ENCODE results near the gene LZTR1. TPM values are rescaled to one million over a fixed set of nuclear protein-coding genes. Genes with fewer than 3 reads are reported as not detected.
A peak's percentile ranks its signal among the peaks of the same experiment; 100 is the strongest.

LZTR1 gene
- total RNA-seq, 2 experiments from 2014 or later: 48.4 to 51.3 TPM

- Mint-ChIP-seq H3K36me3 (ENCODE audit: low read depth) (peaks cover 81% of the 10 kb centered on the region), H3K27ac (no peak overlapping the region), H3K4me1 (ENCODE audit: low read depth) (peaks cover 44% of the 10 kb centered on the region), H3K4me3 (no peak overlapping the region), H3K27me3 (no peaks in the 10 kb centered on the region), H3K9me3 (no peaks in the 10 kb centered on the region)
- Histone ChIP-seq H3K27ac (ENCODE audit: low read depth in 1 of 2, low read length in 2 of 2) (no peak overlapping the region), H3K27me3 (ENCODE audit: control insufficient read depth in 1 of 2, insufficient read depth in 2 of 2, low read length in 2 of 2) (no peaks in the 10 kb centered on the region), H3K36me3 (ENCODE audit: insufficient read depth, low read length) (peaks cover 53% of the 10 kb centered on the region), H3K4me1 (ENCODE audit: insufficient read depth, low read length) (peaks cover 37% of the 10 kb centered on the region), H3K4me3 (ENCODE audit: low read length) (no peak overlapping the region), H3K9me3 (ENCODE audit: control insufficient read depth in 1 of 2, insufficient read depth in 1 of 2, low read length in 2 of 2) (no peaks in the 10 kb centered on the region)
- ChIA-PET CTCF (no interaction called here), POLR2A (no interaction called here)
- intact Hi-C loops (cut with DNase I, micrococcal nuclease): no loop called here
- DNase-seq: no peak
- no peak for TF ChIP-seq CTCF (IDR thresholded peaks at IDR 0.05)
- no peak for ATAC-seq (ENCODE audit: poor library complexity)
Measured at GRCh38 chr22:20948989-20949388, 33.1 kb upstream of the LZTR1 start.

DNA sequence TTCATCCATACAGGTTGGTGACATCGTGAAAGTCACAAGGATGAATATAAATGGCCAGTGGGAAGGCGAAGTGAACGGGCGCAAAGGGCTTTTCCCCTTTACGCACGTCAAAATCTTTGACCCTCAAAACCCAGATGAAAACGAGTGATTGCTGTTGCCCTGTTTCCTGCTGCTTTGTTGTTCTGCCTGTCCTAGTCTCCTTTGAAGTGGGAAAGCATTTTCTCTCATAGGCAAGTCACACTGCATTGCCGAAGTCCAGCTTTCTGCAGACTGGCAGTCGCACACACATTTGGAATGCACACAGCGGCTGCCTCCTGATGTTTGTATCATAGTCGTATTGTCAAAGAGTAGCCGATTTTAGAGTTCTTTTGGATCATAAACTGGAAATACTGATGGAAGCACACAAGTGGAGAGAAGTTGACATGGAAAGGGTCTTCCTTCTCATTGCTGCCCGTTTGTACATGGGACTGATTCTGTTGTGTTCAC, 32.4 kb upstream of the LZTR1 start:
- peaks cover 42% of the 10 kb centered on the region for H3K4me1 Mint-ChIP-seq (ENCODE audit: low read depth)
- H3K36me3 Mint-ChIP-seq (ENCODE audit: low read depth): peaks cover 84% of the 10 kb centered on the region
- H3K9me3 ChIP-seq (ENCODE audit: control insufficient read depth in 1 of 2, insufficient read depth in 1 of 2, low read length in 2 of 2): no peaks in the 10 kb centered on the region
- no peak overlapping the region for H3K4me3 Mint-ChIP-seq
- H3K27ac Mint-ChIP-seq: peak overlapping the region; percentile 49
- no peak for ATAC-seq (ENCODE audit: poor library complexity)
- no peak for DNase-seq
- intact Hi-C loops (cut with DNase I, micrococcal nuclease): no loop called here
- H3K36me3 ChIP-seq (ENCODE audit: insufficient read depth, low read length): peaks cover 56% of the 10 kb centered on the region
- no peak overlapping the region for H3K4me3 ChIP-seq (ENCODE audit: low read length)
- no peaks in the 10 kb centered on the region for H3K27me3 Mint-ChIP-seq
- TF ChIP-seq CTCF (IDR thresholded peaks at IDR 0.05): no peak
- H3K4me1 ChIP-seq (ENCODE audit: insufficient read depth, low read length): peaks cover 34% of the 10 kb centered on the region
- H3K9me3 Mint-ChIP-seq: no peaks in the 10 kb centered on the region
- ChIA-PET CTCF (no interaction called here), POLR2A (interaction anchor here (0.6 kb wide), 1 partner anchor 486 kb away, joined by 3 read pairs; no protein-coding TSS in a partner anchor)
- H3K27ac ChIP-seq (ENCODE audit: low read depth in 1 of 2, low read length in 2 of 2): no peak overlapping the region
- no peaks in the 10 kb centered on the region for H3K27me3 ChIP-seq (ENCODE audit: control insufficient read depth in 1 of 2, insufficient read depth in 2 of 2, low read length in 2 of 2)

DNA sequence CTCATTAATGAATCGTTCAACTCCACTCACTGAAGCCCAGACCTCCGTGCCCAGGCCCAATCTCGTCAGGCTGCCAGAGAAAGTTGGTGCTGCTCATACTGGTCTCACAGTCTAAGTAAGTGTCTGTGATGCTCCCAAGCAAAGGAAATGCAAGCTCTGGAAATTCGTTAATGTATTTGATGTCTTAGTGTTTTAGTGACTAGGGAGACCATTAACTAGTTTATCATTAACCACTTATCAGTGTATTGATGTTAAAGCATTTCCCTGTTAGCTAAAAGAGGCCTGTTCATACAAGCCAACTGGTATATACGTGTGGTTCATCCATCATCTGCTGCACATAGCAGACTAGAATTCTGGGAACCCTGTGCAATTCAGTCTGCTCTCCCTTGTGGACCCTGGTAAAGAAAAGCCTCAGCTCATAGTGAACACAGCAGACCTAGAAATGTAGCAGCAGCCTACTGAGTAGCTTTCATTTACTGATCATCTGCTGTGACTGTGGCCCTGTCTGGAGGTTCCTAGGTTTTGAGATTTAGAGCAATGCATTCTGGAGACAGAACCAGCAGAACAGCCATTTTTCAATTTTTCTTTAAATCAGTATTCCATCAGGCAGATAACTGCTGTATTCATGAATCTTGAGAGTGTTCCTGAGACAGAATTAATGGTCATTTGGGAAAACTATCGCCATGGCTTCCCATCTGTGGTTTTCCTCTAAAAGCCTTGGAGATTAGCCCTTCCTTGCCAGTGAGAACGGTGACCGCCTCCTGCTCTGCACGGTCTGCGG, 30.8 kb upstream of the LZTR1 start:
- peaks cover 68% of the 10 kb centered on the region for H3K36me3 Mint-ChIP-seq (ENCODE audit: low read depth)
- intact Hi-C loops (cut with DNase I, micrococcal nuclease): no loop called here
- POLR2A ChIA-PET: no interaction called here

More for the DNA sequence above, 30.8 kb upstream of the LZTR1 start:
- H3K27me3 ChIP-seq (ENCODE audit: control insufficient read depth in 1 of 2, insufficient read depth in 2 of 2, low read length in 2 of 2): peaks cover 0 to 2% of the 10 kb centered on the region in 2 experiments
- no peaks in the 10 kb centered on the region for H3K9me3 ChIP-seq (ENCODE audit: control insufficient read depth in 1 of 2, insufficient read depth in 1 of 2, low read length in 2 of 2)
- no peak overlapping the region for H3K27ac Mint-ChIP-seq
- H3K27me3 Mint-ChIP-seq: peaks cover 3% of the 10 kb centered on the region
- no peak overlapping the region for H3K27ac ChIP-seq (ENCODE audit: low read depth in 1 of 2, low read length in 2 of 2)
- H3K36me3 ChIP-seq (ENCODE audit: insufficient read depth, low read length): peaks cover 47% of the 10 kb centered on the region
- H3K9me3 Mint-ChIP-seq: no peaks in the 10 kb centered on the region
- no peak overlapping the region for H3K4me3 Mint-ChIP-seq
- DNase-seq: no peak
- TF ChIP-seq CTCF (IDR thresholded peaks at IDR 0.05): no peak
- peaks cover 31% of the 10 kb centered on the region for H3K4me1 Mint-ChIP-seq (ENCODE audit: low read depth)
- H3K4me3 ChIP-seq (ENCODE audit: low read length): no peak overlapping the region
- CTCF ChIA-PET: interaction anchor here (0.6 kb wide), 1 partner anchor 141 kb away, joined by 3 read pairs; no protein-coding TSS in a partner anchor
- peaks cover 24% of the 10 kb centered on the region for H3K4me1 ChIP-seq (ENCODE audit: insufficient read depth, low read length)
- ATAC-seq (ENCODE audit: poor library complexity): no peak

Measured in CD4-positive, alpha-beta T cell (primary cell).